GM18520 (cell line): ENCODE data around the gene DACT2.
"Not testable (repeated sequence)": the region's sequence is repeated elsewhere in the genome, so short reads cannot be mapped to it uniquely, and the experiment has no call there.

Experiments used
- ATAC-seq: cut with Tn5 transposase; IDR thresholded peaks from one replicate; pipeline ENCODE4 v1.9.1; 2021; ENCODE audit not compliant: unreplicated experiment

The DACT2 gene

GRCh38 chr6:168326294-168327261, 7.0 kb upstream of the DACT2 start:
- ATAC-seq = no peak

- ATAC-seq = no peak
Observed at GRCh38 chr6:168322966-168323365, 3.4 kb upstream of the DACT2 start.

GRCh38 chr6:168320634-168321033, 1.1 kb upstream of the DACT2 start:
- ATAC-seq = no peak

GRCh38 chr6:168318579-168319278, 848 bp downstream of the DACT2 start:
- ATAC-seq = no peak

GRCh38 chr6:168318090-168318489, 1.5 kb downstream of the DACT2 start:
- ATAC-seq = no peak

- no peak for ATAC-seq
Observed at GRCh38 chr6:168315596-168315995, 4.0 kb downstream of the DACT2 start.

GRCh38 chr6:168314948-168315347, 4.6 kb downstream of the DACT2 start:
- ATAC-seq = no peak

- ATAC-seq = no peak
Observed at GRCh38 chr6:168314021-168314420, 5.6 kb downstream of the DACT2 start.

- no peak for ATAC-seq
Observed at GRCh38 chr6:168313431-168314011, 6.1 kb downstream of the DACT2 start.

GRCh38 chr6:168312125-168312507, 7.5 kb downstream of the DACT2 start:
- not testable (repeated sequence) for ATAC-seq

- ATAC-seq = no peak
Observed at GRCh38 chr6:168311410-168312124, 8.0 kb downstream of the DACT2 start.

GRCh38 chr6:168310945-168311344, 8.6 kb downstream of the DACT2 start:
- ATAC-seq = no peak

GRCh38 chr6:168310403-168310802, 9.2 kb downstream of the DACT2 start:
- no peak for ATAC-seq

GRCh38 chr6:168309997-168310396, 9.6 kb downstream of the DACT2 start:
- ATAC-seq = no peak

- ATAC-seq = no peak
Observed at GRCh38 chr6:168309183-168309582, 10.4 kb downstream of the DACT2 start.

GRCh38 chr6:168308390-168309144, 11.0 kb downstream of the DACT2 start:
- no peak for ATAC-seq

GRCh38 chr6:168307695-168308021, 11.9 kb downstream of the DACT2 start:
- ATAC-seq = no peak

- ATAC-seq = no peak
Observed at GRCh38 chr6:168307015-168307694, 12.4 kb downstream of the DACT2 start.

- no peak for ATAC-seq
Observed at GRCh38 chr6:168305863-168306262, 13.7 kb downstream of the DACT2 start.
